HG03196 (cell line): ENCODE measurements around the gene TMCC2.
A peak's percentile ranks its signal among the peaks of the same experiment; 100 is the strongest.
"Not testable (repeated sequence)": the region's sequence is repeated elsewhere in the genome, so short reads cannot be mapped to it uniquely, and the experiment has no call there.

Source experiments
- ATAC-seq: cut with Tn5 transposase; IDR thresholded peaks from one replicate; pipeline ENCODE4 v1.9.1; 2021; ENCODE audit not compliant: unreplicated experiment

TMCC2 gene

GRCh38 chr1:205279986-205280385 lies 52.2 kb downstream of the TMCC2 start:
- no peak for ATAC-seq

GRCh38 chr1:205280666-205281395 lies 53.1 kb downstream of the TMCC2 start:
- not testable (repeated sequence) for ATAC-seq

DNA sequence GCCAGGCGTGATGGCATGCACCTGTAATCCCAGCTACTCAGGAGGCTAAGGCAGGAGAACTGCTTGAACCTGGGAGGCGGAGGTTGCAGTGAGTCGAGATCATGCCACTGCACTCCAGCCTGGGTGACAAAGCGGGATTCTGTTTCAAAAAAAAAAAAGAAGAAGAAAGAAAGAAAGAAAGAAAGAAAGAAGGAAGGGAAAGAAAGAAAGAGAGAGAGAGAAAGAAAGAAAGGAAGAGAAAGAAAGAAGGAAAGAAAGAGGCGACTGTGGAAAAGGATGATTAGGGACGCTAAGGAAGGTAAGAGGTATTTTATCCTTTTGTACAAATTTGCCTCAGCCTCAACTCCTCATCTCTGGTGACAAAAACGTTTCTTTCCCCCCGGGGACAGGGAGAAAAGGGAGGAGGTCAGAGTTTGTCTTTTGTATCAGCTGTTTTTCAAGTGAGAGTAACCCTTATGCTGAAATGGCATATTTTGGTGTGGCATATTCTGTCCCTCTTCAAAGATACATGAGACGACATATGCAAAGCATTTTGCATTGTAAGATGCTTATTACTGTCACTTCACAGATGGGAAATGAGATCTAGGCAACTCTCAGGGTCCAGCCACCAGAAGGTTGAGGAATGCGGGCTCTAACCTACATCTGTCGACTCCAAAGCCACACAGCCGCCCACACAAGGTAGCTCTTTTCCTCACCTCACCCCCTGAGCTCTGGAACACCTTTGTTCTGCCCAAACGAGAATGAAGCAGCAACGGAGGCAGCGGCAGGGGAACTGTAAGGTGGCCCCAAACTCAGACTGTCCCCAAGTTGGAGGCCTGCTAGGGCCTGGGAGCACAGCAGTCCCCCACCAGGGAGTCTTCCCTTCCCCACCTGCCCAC lies 55.8 kb downstream of the TMCC2 start:
- no peak for ATAC-seq

DNA sequence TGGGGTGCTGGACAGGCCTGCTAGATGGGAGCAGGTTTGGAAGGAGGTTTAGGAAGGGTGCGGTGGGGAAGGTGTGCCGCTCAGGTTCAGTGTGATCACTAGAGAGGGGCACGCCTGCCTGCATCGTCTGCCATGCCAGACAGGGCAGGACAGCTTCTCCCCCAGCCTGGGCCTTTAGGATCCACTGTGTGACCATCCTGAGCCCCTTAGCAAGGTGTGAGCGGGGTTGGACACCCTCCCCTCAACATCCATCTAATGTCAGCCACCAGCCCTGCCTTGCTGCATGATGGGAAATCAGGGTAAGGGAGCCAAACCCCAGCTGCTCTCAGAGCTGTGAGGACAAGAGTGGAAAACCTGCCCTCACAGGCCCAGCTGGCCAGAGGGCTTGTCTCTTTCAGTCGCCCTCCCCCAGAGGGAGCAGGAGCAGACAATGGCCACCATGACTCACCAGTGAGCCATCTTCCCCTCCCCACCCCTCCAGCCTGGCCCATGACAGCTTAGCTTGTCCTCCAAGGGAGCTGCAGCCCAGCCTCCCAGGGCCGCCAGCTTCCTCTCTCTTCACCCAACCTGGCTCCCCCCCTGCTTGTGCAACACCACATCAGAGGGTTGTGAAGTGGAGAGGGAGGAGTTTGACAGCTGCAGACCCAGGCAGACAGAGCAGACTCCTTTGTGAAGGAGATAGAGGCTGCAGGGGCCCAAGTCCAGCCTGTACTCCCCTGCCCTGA lies 56.8 kb downstream of the TMCC2 start:
- ATAC-seq: no peak

- ATAC-seq: peak; percentile 31
Observed at GRCh38 chr1:205285381-205286101, 57.8 kb downstream of the TMCC2 start.

DNA sequence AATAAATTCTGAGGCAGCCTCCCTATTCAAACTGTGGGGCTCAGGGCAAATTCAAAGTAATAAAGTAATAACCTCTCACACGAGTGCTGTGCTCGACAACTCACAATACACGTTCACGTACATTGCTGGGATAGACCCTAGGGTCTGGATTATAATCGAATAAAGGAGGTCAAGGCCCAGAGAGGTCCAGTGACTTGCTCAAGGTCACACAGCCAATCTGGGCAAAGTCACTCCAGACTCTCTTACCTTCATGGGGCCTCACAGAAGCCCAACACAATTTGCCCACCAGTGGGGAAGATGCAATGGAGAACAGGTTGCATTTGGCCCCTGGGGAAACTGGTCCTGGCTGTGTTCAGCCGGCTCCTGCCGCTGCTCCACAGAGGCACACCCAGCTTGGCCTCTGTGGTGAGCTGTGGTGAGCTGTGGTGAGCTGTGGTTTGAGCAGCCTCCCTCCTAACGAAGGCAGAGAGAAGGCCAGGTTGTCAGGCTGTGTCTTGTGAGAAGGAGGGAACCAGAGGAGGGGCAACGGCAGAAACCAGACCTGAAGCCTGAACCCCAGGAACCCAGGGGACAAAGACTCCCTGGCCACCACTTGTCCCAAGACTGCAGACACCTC lies 58.7 kb downstream of the TMCC2 start:
- no peak for ATAC-seq

- no peak for ATAC-seq
Observed at GRCh38 chr1:205287076-205287475, 59.3 kb downstream of the TMCC2 start.

DNA sequence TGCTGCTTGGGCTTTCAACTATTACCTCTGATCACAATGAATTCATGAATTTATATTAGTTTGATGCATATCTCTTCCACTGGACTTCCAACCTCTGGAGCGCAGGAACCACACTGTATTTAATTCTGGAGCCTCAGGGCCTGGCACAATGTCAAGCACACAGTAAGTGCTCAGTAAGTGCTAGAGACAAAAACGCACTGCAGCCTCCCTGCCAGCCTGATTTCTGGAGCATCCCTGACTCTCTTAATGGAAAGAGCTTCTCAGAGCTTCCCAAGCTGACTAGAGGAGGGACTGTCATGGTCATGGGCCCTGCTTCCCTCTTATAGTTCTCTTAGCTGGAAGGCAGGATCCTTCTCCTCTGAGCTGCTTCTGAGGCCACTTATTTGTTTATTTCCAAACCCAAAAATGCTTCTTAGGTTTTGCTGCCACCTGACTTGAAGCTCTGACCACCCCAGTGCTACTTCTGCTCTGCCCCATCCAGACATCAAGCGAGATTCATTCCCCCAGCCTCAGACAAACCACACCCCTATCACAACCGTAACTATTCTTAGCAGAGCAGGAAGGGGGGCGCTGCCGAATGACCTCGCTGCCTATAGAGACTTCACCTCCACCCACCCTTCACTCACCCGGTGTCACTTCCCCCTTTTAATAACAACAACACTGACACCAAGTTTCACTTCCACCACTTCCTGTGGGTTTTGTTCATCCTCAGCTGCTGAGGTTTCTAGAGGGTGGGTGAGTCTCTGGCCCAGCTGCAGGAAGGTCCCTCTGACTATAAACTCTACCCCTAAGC lies 60.2 kb downstream of the TMCC2 start:
- peak; percentile 75 for ATAC-seq

DNA sequence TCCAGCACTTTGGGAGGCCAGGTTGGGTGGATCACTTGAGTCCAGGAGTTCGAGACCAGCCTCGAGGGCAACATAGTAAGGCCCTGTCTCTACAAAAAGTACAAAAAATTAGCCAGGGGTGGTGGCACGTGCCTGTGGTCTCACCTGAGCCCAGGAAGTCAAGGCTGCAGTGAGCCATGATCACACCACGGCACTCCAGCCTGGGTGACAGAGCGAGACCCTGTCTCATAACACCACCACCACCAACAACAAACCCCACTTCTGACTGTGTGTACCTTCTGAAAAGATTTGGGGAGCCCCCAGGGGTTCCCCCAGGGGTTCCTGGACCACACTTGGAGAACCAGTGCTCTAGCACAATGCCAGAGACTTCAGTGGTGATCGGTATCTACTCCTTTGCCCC lies 63.9 kb downstream of the TMCC2 start:
- ATAC-seq: no peak

- no peak for ATAC-seq
Observed at GRCh38 chr1:205293350-205294074, 65.8 kb downstream of the TMCC2 start.

GRCh38 chr1:205294175-205294917 lies 66.6 kb downstream of the TMCC2 start:
- ATAC-seq: no peak

DNA sequence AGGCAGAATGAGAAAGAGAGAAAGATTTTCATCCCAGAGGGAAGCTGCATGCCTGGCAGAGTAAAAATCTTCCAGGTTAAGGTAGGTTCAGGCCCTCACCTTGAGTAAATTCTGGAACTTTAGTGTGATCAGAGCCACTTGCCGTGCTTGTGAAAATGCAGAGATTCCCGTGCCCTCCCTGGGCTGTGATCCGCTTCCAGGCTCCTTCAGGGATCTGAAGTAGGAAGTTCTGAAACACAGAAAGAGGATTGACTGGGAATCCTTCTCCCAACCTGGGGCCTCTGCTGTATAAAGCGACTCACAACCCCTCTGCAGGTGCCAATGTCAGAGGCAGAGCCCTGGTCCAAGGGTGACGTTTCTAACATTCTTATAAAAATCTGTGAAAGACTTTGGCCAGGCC lies 67.2 kb downstream of the TMCC2 start:
- no peak for ATAC-seq

- ATAC-seq: no peak
Observed at GRCh38 chr1:205296154-205296553, 68.4 kb downstream of the TMCC2 start.

DNA sequence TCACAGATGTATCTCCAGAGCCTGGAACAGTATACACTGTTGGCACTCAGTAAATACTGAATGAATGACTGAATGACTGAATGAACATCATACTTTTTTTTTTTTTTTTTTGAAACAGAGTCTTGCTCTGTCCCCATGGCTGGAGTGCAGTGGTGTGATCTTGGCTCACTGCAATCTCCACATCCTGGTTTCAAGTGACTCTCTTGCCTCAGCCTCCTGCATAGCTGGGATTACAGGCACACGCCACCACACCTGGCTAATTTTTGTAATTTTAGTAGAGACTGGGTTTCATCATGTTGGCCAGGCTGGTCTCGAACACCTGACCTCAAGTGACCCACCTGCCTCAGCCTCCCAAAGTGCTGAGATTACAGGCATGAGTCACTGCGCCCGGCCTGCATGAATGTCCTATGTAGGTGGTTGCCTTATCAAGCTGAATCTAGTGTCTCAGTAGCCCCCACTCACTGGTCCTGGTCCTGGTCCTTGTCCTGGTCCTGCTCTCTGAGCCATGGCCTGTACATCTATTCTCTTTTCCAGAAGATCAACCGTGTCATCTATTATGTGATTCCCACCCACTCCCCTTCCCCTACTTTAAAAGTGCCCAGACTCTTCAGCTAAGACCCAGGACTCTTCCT lies 69.9 kb downstream of the TMCC2 start:
- not testable (repeated sequence) for ATAC-seq

DNA sequence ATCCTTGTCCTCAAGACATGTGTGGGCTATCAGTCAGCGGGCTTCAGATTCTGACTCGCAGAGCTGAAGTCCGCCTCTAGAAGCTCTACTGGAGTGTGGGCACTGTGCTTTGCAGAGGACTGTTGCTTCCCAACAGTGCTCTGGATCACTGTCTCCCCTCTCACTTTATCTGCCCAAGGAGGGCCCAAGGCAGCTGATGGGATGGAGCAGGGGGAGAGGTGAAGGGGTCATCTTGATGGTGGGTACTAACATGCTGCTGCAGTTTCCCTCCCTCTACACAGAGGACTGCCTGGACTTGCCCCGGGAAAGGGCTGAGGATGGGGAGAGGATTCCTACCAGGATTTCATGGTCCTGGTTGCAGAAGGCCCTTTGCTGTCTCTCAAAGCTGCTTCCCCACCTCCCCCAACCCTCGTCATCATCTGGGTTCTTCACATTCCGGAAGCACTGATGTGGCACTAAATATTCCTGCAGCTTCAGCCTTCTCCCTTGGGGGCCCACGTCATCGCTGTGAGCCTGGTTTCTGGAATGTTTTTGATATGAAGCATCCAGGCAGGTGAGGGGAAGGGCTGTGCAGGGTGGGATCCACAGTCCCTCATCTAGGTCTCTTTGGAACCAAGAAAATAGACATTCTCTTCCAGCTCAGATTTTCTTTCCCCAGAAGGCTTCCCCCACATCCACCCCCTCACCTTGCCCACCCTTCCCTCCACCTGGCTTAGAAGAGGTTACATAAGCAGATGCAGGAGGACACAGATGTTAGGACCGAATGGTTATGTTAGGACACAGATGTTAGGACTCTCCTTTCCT lies 70.6 kb downstream of the TMCC2 start:
- ATAC-seq: no peak

DNA sequence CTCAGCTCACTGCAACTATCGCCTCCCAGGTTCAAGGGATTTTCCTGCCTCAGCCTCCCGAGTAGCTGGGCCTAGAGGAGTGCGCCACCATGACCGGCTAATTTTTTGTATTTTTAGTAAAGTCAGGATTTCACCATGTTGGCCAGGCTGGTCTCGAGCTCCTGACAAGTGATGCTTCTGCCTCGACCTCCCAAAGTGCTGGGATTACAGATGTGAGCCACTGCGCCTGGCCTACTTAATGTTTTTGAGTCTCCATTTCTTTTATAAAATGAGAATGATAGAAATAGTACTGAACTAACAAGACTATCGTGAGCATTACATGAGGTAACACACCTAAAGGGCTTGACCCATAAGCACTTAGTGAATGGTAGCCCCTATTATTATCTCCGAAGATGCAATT lies 72.4 kb downstream of the TMCC2 start:
- no peak for ATAC-seq

DNA sequence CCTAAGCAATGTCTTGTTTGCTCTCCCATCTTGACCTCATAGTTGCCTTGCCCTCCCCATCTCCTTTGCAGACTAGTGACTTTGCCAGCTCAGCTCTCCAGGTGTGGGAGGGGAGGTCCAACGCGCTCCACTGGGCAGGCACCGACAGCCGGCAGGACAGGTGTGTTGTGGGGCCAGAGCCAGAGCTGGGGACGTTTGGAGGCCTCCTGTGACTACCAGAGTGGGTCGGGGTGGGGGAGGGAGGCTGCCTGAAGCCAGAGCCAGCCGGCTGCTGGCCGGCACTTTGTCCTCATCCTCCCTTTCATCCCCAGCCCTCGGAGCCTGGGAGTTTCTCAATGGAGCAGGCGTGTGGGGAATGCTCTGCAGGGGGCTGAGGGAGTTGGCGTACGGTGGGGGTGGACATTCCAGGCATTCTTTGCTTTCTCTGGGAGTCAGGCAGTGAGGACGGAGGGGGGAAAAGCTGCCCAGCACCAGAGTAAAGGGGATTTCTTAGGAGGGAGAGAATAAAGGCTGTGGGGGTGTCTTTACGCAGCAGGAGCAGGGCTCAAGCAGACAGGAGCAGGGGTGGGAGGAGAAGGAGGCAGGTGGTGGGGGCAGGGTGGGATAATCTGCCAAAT lies 73.6 kb downstream of the TMCC2 start:
- ATAC-seq: no peak
